Measurements from ENCODE around the gene RYR1. TPM values are rescaled to one million over a fixed set of nuclear protein-coding genes. Genes with fewer than 3 reads are reported as not detected.

Gene RYR1
- polyA plus RNA-seq, 3 donors: 0.76 to 2.1 (median 2.1) TPM

- Mint-ChIP-seq H3K27me3 (ENCODE audit: low read depth in 3 of 3) (peaks cover 9 to 20% (median 10%) of the 10 kb centered on the region in 3 donors), H3K36me3 (no peaks in the 10 kb centered on the region), H3K27ac (no peak overlapping the region), H3K9me3 (peaks cover 0 to 13% (median 8%) of the 10 kb centered on the region in 7 donors), H3K4me3 (peak overlapping the region in 1 of 2 donors; percentile 31), H3K4me1 (peaks cover 3% of the 10 kb centered on the region)
- no peaks in the 10 kb centered on the region for H4K20me1 ChIP-seq (ENCODE audit: insufficient read depth, low read length)
- H3K27ac ChIP-seq (ENCODE audit: low read depth in 1 of 2, low read length in 2 of 2): no peak overlapping the region
- TF ChIP-seq CTCF (IDR thresholded peaks at IDR 0.05): no peak
- H3K9me3 ChIP-seq (replicated peaks in 1 of 2; ENCODE audit: control insufficient read depth in 1 of 2, insufficient read depth in 1 of 2, low read length in 2 of 2): peaks cover 0 to 7% of the 10 kb centered on the region in 2 donors
- intact Hi-C loops (cut with micrococcal nuclease): loop anchor here in 1 of 2 donors (5.0 kb wide), 1 partner anchor 104 kb away; the partner anchor contains the start of gene FAM98C
- WGBS (ENCODE audit: insufficient coverage): 98% methylated on average over 11 of the region's 11 CpGs
- peak overlapping the region in 1 of 3 experiments; percentile 42 for H3K4me3 ChIP-seq (replicated peaks in 1 of 3; ENCODE audit: low read depth in 2 of 3, low read length in 3 of 3)
- no peaks in the 10 kb centered on the region for H3K36me3 ChIP-seq (replicated peaks in 1 of 2; ENCODE audit: control insufficient read depth in 1 of 2, insufficient read depth in 2 of 2, low read length in 2 of 2)
- DNase-seq: no peak
- peaks cover 6 to 11% of the 10 kb centered on the region in 2 donors for H3K4me1 ChIP-seq (ENCODE audit: control insufficient read depth in 1 of 2, insufficient read depth in 2 of 2, low read length in 2 of 2)
- no peak overlapping the region for H3K9ac ChIP-seq (ENCODE audit: insufficient read depth, low read length, poor library complexity, severe bottlenecking)
- peak overlapping the region; percentile 40 for H3K4me2 ChIP-seq (replicated peaks; ENCODE audit: extremely low read depth, low read length, poor library complexity, severe bottlenecking)
- peak overlapping the region; percentile 77 for H2AFZ ChIP-seq (ENCODE audit: insufficient read depth, low read depth, low read length, poor library complexity, severe bottlenecking)
- no peaks in the 10 kb centered on the region for H3K79me2 ChIP-seq (ENCODE audit: insufficient read depth, low read length)
- H3K27me3 ChIP-seq (ENCODE audit: control insufficient read depth in 2 of 2, insufficient read depth in 2 of 2, low read length in 2 of 2): no peaks in the 10 kb centered on the region
Observed at GRCh38 chr19:38506375-38506722, 72.9 kb downstream of the RYR1 start.

GRCh38 chr19:38506723-38507550, 73.4 kb downstream of the RYR1 start:
- no peak overlapping the region for H3K9ac ChIP-seq (ENCODE audit: insufficient read depth, low read length, poor library complexity, severe bottlenecking)
- 35% methylated on average over 33 of the region's 35 CpGs for WGBS (ENCODE audit: insufficient coverage)
- no peak overlapping the region for H3K27ac ChIP-seq (ENCODE audit: low read depth in 1 of 2, low read length in 2 of 2)

More at GRCh38 chr19:38506723-38507550, 73.4 kb downstream of the RYR1 start:
- Histone ChIP-seq H3K9me3 (replicated peaks in 1 of 2; ENCODE audit: control insufficient read depth in 1 of 2, insufficient read depth in 1 of 2, low read length in 2 of 2) (peaks cover 0 to 7% of the 10 kb centered on the region in 2 donors), H3K4me2 (replicated peaks; ENCODE audit: extremely low read depth, low read length, poor library complexity, severe bottlenecking) (peak overlapping the region; percentile 40), H3K27me3 (ENCODE audit: control insufficient read depth in 2 of 2, insufficient read depth in 2 of 2, low read length in 2 of 2) (no peaks in the 10 kb centered on the region), H3K79me2 (ENCODE audit: insufficient read depth, low read length) (no peaks in the 10 kb centered on the region), H2AFZ (ENCODE audit: insufficient read depth, low read depth, low read length, poor library complexity, severe bottlenecking) (peak overlapping the region; percentile 77), H3K4me1 (ENCODE audit: control insufficient read depth in 1 of 2, insufficient read depth in 2 of 2, low read length in 2 of 2) (peaks cover 6 to 11% of the 10 kb centered on the region in 2 donors), H4K20me1 (ENCODE audit: insufficient read depth, low read length) (no peaks in the 10 kb centered on the region), H3K4me3 (replicated peaks in 1 of 3; ENCODE audit: low read depth in 2 of 3, low read length in 3 of 3) (peak overlapping the region in 1 of 3 experiments; percentile 42), H3K36me3 (replicated peaks in 1 of 2; ENCODE audit: control insufficient read depth in 1 of 2, insufficient read depth in 2 of 2, low read length in 2 of 2) (no peaks in the 10 kb centered on the region)
- Mint-ChIP-seq H3K27ac (peak overlapping the region in 2 of 7 donors; percentile 33 to 68), H3K36me3 (no peaks in the 10 kb centered on the region), H3K4me1 (peaks cover 3% of the 10 kb centered on the region), H3K27me3 (ENCODE audit: low read depth in 3 of 3) (peaks cover 7 to 20% (median 10%) of the 10 kb centered on the region in 3 donors), H3K4me3 (peak overlapping the region in 1 of 2 donors; percentile 31), H3K9me3 (peaks cover 0 to 13% (median 8%) of the 10 kb centered on the region in 7 donors)
- TF ChIP-seq CTCF (IDR thresholded peaks at IDR 0.05): no peak
- intact Hi-C loops (cut with micrococcal nuclease): loop anchor here in 1 of 2 donors (5.0 kb wide), 1 partner anchor 105 kb away; the partner anchor contains the start of gene FAM98C
- peak; percentile 66 to 89 (median 88) for DNase-seq
